Measurements from ENCODE around the gene NXF3.
"Not testable (repeated sequence)": the region's sequence is repeated elsewhere in the genome, so short reads cannot be mapped to it uniquely, and the experiment has no call there.

Gene NXF3

GRCh38 chrX:103033371-103033770 is 59.6 kb downstream of the NXF3 start:
- not testable (repeated sequence) for DNase-seq

All from left hindlimb (tissue), 1 donor.